ENCODE measurements around the gene SLC2A4RG.
"Not testable (repeated sequence)": the region's sequence is repeated elsewhere in the genome, so short reads cannot be mapped to it uniquely, and the experiment has no call there.

The SLC2A4RG gene

DNA sequence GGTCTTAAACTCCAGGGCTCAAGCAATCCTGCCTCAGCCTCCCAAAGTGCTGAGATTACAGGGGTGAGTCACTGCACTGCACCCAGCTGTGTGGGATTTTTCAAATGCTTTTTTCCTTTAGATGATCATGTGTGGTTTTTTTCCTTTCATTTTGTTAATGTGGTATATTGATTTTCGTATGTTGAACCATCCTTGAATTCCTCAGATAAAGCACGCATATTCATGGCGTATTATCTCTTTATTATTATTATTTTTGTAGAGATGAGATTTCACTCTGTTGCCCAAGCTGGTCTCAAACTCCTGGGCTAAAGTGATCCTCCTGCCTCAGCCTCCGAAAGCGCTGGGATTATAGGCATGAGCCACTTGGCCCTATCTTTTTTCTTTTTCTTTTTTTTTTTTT is 24.7 kb upstream of the SLC2A4RG start:
- no peak for DNase-seq

DNA sequence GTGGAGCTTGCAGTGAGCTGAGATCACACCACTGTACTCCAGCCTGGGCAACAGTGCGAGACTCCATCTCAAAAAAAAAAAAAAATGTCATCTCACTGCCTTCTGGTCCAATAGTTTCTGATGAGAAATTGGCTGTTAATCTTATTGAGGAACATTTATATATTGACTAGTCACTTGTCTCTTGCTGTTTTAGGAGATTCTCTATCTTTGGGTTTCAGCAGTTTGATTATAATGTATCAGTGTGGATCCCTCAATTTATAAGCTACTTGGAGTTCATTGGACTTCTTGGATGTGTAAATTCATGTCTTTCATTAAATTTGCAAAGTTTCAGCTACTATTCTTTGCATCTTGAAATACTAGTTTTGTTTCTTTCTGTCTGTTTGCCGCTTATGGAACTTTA is 20.6 kb upstream of the SLC2A4RG start:
- DNase-seq: no peak

DNA sequence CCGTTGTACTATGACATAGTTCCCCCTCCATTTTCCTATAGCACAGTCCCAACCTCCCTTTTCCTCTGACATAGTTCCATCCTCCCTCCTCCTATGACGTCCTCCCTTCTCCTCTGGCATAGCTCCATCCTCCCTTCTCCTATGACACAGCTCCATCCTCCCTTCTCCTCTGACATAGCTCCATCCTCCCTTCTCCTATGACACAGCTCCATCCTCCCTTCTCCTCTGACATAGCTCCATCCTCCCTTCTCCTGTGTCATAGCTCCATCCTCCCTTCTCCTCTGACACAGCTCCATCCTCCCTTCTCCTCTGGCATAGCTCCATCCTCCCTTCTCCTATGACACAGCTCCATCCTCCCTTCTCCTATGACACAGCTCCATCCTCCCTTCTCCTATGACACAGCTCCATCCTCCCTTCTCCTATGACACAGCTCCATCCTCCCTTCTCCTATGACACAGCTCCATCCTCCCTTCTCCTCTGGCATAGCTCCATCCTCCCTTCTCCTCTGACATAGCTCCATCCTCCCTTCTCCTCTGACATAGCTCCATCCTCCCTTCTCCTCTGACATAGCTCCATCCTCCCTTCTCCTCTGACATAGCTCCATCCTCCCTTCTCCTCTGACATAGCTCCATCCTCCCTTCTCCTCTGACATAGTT is 16.5 kb upstream of the SLC2A4RG start:
- DNase-seq: not testable (repeated sequence)

DNA sequence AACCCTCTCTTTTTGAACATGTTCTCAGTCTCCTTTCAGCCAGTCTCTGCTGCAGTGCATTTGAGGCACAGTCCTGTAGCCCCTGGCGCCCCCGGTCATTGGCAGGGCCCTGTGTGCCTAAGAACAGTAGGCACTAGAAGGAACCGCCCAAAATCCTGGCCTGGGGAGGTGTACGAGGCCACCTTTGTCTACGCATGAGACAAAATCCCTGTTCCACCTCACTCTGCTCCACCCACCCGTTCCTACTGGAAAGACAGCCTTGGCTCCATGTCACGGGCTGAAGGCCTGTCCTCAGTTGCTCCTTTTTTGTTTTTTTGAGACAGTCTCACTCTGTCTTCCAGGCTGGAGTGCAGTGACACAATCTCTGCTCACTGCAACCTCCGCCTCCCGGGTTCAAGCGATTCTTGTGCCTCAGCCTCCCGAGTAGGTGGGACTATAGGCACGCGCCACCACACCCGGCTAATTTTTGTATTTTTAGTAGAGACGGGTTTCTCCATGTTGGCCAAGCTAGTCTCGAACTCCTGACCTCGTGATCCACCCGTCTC is 9.3 kb upstream of the SLC2A4RG start:
- not testable (repeated sequence) for DNase-seq

DNA sequence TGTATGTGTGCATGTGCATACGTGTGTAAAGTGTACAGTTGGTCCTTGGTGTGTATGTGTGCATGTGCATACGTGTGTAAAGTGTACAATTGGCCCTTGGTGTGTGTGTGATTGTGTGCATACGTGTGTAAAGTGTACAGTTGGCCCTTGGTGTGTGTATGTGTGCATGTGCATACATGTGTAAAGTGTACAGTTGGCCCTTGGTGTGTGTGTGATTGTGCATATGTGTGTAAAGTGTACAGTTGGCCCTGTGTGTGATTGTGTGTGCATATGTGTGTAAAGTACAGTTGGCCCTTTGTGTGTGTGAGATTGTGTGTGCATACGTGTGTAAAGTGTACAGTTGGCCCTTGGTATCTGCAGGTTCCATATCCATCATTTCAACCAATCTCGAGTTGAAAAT is 8.2 kb upstream of the SLC2A4RG start:
- no peak for DNase-seq

DNA sequence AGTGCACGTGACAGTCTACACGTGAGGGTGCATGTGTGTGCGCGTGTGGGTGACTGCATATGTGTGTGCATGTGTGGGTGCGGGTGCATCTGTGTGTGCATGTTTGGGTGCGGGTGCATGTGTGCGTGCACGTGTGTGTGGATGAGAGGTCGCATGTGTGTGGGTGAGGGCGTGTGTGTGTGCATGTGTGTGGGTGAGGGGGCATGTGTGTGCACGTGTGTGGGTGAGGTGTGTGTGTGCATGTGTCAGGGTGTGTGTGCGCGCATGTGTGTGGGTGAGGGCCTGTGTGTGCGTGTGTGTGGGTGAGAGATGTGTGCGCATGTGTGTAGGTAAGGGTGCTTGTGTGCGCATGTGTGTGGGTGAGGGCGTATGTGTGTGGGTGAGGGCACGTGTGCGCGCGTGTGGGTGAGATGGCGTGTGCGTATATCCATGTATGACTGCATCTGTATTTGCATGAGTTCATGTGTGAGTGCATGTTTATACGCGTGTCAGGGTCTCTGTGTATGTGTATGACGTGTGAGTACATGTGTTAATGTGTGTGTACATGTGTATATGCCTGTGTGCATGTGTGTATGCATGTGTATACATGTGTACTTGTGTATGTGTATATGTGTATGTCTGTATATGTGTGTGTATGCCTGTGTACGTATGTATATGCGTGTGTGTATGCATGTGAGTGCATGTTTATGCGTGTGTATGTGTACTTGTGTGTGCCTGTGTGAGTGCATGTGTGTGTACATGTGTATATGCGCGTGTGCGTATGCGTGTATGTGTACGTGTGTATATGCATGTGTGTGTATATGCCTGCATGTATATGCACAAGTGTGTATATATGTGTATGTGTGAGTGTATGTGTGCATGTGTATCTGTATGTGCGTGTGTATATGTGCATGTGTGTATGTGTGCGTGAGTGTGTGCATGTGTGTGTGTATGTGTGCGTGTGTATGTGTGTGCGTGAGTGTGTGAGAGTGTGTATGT is 7.2 kb upstream of the SLC2A4RG start:
- no peak for DNase-seq

DNA sequence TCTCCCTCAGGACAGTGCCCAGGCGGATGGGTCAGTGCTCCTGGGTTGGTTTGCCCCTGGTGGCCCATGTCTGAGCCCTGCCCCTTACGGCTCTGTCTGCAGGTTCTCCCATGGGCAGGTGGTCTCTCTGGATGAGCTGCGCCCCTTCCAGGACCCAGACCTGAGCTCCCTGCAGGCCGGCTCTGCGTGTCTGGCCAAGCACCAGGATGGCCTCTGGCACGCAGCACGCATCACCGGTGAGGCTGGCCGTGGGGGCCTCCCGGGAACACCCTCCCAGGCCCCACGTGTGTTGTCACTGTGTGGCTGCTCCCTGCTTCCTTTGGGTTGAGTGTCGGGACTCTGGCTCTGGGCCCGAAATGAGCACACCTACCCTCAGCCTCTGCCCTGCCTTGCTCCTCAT is 6.5 kb upstream of the SLC2A4RG start:
- no peak for DNase-seq

DNA sequence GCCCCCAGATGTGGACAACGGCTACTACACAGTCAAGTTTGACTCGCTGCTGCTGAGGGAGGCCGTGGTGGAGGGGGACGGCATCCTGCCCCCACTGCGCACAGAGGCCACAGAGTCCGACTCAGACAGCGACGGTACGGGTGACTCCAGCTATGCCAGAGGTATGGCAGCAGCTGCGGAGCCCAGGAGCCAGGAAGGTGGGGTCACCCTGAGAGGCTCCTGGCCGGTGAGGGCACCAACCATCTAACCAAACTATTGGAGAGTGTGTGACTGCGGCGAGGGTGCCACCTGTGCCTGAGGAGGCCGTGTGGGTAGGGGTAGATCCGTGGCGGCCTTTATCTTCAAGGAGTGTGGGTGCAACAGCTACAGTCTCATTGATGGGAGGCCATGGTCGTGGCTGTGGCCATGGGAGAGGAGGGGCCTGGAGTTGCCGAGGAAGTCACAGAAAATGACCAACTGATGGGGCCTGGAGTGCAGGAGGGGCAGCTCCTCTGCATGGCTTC is 5.9 kb upstream of the SLC2A4RG start:
- DNase-seq: no peak

DNA sequence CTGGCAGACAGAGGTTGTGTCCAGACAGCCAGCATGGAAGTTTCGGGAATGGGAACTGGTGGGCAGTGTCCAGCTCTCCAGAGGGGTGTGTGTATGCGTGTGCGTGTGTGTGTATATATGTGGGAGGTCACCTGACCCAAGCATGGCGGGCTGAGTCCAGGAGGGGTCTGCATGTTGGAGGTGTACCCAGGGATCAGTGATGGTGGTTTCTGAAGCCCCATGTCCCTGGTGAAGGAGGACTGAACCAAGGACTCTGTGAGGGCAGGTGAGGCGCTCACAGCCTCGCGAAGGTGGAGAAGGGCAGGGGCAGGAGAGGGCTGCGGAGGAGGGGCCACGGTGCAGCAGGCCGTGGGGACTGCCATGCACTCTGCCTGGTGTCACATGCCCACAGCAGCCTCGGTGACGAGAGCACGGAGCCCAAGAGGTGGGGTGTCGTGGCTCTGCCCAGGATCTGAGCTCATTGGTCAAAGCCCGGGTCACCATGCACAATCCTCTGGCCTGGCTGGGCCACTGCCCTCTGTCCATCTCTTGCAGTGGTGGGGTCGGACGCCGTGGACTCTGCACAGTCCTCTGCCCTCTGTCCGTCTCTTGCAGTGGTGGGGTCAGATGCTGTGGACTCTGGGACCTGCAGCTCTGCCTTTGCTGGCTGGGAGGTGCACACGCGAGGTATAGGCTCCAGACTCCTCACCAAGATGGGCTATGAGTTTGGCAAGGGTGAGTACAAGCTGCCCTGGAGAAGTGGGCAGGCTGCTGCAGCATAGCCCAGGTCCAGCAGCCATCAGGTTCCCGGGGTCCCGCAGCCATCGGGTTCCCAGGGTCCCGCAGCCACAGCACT is 5.2 kb upstream of the SLC2A4RG start:
- DNase-seq: no peak

DNA sequence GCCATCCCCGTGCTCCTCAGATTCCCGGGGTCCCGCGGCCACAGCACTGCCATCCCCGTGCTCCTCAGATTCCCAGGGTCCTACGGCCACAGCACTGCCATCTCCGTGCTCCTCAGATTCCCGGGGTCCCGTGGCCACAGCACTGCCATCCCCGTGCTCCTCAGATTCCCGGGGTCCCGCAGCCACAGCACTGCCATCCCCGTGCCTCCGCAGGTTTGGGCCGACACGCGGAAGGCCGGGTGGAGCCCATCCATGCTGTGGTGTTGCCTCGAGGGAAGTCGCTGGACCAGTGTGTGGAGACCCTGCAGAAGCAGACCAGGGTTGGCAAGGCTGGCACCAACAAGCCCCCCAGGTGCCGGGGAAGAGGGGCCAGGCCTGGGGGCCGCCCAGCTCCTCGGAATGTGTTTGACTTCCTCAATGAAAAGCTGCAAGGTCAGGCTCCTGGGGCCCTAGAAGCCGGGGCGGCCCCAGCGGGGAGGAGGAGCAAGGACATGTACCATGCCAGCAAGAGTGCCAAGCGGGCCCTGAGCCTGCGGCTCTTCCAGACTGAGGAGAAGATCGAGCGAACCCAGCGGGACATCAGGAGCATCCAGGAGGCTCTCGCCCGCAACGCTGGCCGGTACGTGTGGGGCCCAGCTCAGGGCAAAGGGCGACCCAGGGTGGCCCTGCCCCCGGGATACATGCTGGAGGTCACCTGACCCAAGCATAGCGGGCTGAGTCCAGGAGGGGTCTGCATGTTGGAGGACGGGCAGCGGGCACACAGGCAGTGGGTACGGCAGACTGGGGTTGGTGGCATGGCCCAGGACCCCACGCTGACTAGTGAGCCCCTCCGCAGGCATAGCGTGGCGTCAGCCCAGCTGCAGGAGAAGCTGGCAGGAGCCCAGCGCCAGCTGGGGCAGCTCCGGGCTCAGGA is 4.4 kb upstream of the SLC2A4RG start:
- DNase-seq: no peak

DNA sequence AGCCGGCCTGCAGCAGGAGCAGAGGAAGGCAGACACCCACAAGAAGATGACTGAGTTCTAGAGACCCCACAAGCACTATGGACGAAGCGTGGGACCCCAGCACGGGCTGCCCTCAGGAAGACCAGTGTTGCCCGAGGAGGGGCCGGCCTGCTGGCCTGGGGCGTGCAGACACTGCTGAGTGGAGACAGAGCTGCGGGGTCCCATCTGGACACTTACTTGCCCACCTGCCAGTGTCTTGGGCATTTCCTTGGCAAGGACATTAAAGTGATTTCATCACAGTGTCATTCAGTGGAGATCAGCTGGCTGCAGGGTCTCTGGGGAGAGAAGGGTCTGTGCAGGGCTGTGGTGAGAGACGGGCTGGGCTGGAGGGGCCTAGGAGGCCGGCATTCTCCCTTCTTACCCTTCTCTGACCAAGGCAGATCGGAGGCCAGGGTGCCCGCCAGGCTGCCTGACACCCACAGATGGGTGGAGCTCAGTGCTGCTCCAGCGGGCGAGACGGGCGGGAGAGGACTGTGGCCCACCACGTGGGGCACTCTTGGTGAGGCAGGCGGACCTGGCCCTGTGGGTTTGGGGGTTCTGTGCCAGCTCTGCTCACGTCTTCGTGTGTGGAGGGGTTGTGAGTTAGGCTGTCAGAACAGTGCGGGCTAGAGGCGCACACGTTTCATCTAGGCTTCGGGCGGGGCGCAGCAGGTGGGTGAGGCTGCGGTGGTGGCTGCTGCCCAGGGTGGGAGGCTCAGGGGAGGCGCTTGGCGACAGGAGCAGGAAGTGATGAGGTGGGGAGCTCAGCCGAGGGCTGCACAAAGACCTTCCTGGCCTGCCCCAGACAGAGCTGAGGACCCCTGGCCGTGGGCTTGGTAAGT is 3.5 kb upstream of the SLC2A4RG start, which contains the start of gene LIME1:
TSS of gene LIME1 (plus strand) at position 806 of the 860 bp plus-strand sequence. CDS start 886 bp downstream, outside the sequence.
- DNase-seq: peak; percentile 51 to 72

DNA sequence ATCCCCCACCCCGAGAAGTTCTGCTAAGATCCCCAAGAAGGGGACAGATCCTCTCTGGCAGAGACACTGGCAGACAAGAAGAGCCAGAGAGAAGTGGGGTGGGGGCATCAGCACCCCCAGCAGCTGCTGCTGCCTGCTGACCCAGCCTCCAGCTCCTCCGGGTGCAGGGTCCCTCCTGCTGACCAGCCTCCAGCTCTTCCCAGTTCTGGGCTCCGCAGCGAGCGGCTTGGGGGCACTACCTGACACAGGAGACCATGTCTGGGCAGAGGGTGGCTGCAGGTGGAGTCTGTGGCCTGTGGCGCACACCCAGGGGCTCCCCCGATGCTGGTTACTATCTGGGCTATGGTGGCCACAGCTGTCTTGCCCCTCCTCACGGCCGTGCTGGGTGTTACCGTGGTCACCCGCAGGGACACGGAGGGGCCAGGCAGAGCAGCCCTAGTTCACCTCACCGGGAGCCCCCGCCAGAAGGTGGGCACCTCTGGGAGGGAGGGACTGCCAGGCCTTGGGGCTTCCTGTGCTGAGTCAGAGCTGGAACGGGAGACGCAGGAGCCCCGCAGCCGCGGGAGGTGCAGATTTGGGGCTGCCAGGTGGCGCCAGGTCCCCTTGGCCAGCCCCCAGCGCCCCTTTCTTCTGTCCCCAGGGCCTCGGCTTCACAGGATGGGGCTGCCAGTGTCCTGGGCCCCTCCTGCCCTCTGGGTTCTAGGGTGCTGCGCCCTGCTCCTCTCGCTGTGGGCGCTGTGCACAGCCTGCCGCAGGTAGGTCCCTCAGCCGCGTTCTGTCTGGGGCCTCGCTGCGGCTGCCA is 2.5 kb upstream of the SLC2A4RG start:
- DNase-seq: peak; percentile 43 to 55

DNA sequence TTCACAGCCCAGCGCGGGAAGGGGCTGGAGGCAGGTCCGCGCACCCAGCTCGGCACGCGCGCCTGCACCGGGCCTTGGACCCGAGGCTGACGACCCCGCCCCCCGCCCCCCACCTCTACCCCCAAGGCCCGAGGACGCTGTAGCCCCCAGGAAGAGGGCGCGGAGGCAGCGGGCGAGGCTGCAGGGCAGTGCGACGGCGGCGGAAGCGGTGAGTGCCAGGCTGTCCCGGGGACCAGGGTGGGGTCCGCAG is 2.0 kb upstream of the SLC2A4RG start:
- DNase-seq: no peak

DNA sequence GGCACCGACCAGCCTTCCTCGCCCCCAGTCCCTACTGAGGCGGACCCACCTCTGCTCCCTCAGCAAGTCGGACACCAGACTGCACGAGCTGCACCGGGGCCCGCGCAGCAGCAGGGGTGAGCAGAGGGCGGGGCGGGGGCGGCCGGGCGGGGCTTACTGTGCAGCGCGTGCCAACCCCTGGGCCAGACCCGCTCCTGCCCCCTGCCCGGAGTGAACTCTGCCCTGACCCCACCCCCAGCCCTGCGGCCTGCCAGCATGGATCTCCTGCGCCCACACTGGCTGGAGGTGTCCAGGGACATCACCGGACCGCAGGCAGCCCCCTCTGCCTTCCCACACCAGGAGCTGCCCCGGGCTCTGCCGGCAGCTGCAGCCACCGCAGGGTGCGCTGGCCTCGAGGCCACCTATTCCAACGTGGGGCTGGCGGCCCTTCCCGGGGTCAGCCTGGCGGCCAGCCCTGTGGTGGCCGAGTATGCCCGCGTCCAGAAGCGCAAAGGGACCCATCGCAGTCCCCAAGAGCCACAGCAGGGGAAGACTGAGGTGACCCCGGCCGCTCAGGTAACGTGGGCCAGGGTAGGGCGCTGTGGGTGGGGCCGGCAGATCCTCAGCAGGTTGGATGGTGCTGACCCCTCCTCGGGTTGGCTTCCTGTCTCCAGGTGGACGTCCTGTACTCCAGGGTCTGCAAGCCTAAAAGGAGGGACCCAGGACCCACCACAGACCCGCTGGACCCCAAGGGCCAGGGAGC is 1.5 kb upstream of the SLC2A4RG start:
- DNase-seq: peak in 1 of 2 experiments; percentile 36

DNA sequence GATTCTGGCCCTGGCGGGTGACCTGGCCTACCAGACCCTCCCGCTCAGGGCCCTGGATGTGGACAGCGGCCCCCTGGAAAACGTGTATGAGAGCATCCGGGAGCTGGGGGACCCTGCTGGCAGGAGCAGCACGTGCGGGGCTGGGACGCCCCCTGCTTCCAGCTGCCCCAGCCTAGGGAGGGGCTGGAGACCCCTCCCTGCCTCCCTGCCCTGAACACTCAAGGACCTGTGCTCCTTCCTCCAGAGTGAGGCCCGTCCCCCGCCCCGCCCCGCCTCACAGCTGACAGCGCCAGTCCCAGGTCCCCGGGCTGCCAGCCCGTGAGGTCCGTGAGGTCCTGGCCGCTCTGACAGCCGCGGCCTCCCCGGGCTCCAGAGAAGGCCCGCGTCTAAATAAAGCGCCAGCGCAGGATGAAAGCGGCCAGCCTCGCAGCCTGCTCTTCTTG is 868 bp upstream of the SLC2A4RG start:
- DNase-seq: no peak

DNA sequence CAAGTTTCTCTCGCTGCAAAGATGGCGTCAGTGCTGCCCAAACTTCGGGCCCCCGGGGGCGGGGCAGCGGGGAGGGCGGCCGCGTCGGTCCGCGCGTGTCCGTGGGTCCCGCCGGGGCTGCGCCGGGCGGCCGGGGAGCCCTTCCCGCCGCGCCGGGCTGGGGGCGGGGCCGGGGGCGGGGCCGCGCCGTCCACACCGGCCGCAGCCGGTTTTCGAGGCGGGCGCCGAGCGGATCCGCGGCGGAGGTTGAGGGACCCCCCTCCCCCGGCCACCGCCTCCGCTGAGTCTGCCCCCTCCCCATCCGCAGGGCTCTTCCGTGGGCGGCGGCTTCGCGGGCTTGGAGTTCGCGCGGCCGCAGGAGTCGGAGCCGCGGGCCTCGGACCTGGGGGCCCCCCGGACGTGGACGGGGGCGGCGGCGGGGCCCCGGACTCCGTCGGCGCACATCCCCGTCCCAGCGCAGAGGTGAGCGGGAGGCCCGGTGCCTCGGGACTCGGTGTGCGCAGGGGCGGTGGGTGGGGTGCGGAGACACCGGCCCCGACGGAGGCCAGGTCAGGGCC is 572 bp downstream of the SLC2A4RG start:
- DNase-seq: peak in 1 of 2 experiments; percentile 40

DNA sequence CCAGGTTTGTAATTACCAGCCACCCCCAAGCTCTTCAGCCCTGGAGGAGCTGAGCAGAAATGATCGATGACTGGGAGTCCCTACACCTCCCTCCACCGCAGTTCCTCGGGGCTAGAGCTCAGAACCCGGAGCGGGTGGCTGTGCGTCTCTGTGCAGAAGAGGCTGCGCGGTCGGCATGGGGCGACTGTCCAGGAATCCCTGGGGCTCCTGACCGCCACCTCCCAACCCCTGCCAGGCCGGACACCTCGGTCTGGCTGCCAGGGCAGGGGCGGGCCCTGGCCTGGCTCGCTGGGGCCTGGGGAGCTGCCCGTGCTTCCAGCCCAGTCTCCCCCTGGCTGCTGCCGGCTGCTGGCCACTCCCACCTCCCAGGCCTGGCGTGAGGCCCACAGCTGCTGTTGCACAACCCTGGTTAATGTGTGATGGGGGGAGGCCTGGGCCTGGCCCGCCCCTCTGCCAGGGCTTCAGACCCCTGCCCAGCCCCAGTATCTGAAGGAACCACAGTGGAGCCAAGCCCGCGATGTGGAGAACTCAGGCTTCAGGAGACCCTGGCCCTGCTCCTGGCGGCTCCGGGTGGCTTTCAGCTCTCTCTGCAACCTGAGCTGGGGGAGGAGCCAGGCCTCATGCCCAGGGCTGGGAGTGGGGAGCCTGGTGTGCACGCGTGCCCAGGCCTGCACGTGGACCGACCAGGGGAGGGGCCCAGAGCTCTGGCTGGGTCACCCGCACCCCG is 1.2 kb downstream of the SLC2A4RG start:
- DNase-seq: no peak

DNA sequence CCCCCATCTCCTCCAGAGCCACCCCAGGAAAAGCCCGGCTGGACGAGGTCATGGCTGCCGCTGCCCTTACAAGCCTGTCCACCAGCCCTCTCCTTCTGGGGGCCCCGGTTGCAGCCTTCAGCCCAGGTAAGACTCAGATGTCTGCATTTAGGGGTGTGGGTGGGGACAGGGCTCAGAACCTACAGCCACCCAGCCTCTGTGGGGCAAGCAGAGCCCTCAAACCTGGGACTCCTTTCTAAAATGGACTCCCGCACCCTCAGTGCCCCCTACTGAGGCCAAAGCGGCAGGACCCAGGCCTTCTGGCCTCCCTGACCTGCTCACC is 1.7 kb downstream of the SLC2A4RG start:
- no peak for DNase-seq
